Fibroblast of peridontal ligament (primary cell): ENCODE data around the gene BMPR1B.
A peak's percentile ranks its signal among the peaks of the same experiment; 100 is the strongest.
"Not testable (repeated sequence)": the region's sequence is repeated elsewhere in the genome, so short reads cannot be mapped to it uniquely, and the experiment has no call there.

Experiments
- DNase-seq: peaks from one replicate; pipeline ENCODE4 v3.0.0-alpha.2; 2010; ENCODE audit errors: extremely low read depth

BMPR1B gene

GRCh38 chr4:94832329-94832728 is 74.6 kb downstream of the BMPR1B start:
- DNase-seq: not testable (repeated sequence)

DNA sequence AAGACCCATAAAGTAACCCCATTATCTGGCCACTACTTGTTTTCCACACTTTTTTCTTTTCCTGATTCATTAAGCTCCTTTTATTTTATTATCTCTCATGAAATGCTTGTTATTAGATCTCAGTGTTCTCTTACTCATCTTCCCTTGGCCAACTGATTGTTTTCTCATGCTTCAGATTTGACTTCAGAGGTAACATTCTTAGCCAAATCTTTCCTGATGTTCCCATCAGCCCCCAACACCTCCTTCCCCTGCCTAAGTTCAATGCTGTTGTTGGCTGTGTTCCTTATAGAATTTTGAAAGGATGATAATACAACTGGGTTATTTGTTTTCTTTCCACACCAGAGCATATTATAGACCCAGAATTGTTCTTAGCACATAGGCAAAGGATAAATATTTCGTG is 75.6 kb downstream of the BMPR1B start:
- no peak for DNase-seq

GRCh38 chr4:94834501-94834900 is 76.7 kb downstream of the BMPR1B start:
- DNase-seq: no peak

DNA sequence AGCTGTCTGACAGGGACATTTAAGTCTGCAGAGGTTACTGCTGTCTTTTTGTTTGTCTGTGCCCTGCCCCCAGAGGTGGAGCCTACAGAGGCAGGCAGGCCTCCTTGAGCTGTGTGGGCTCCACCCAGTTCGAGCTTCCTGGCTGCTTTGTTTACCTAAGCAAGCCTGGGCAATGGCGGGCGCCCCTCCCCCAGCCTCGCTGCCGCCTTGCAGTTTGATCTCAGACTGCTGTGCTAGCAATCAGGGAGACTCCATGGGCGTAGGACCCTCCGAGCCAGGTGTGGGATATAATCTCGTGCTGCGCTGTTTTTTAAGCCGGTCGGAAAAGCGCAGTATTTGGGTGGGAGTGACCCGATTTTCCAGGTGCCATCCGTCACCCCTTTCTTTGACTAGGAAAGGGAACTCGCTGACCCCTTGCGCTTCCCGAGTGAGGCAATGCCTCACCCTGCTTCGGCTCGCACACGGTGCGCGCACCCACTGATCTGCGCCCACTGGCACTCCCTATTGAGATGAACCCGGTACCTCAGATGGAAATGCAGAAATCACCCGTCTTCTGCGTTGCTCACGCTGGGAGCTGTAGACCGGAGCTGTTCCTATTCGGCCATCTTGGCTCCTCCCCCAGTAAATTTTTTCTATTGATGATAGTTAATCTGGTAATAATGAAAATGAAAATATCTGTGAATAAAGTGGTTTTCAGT is 83.6 kb downstream of the BMPR1B start:
- not testable (repeated sequence) for DNase-seq

GRCh38 chr4:94841864-94842221 is 84.1 kb downstream of the BMPR1B start:
- DNase-seq: no peak

GRCh38 chr4:94843216-94843615 is 85.5 kb downstream of the BMPR1B start:
- no peak for DNase-seq

GRCh38 chr4:94848326-94848725 is 90.6 kb downstream of the BMPR1B start:
- DNase-seq: no peak

DNA sequence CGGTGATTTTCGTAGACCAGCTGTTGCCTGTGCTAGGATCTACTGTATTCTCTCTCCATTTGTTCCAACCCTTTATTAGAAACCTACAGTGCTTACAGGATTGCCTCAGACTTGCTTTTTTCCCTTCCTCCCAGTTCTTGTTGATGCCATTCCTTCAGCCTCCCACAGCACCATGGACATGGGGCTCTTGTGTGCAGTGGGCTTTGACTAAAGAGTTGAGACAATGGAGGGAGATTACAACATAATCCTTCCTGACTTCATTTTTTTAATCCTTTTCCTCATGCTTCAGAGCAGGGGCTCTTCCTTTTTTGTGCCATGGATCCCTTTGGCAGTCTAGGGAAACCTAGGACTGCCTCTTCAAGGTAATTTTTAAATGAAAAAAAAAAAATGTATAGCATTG is 92.1 kb downstream of the BMPR1B start:
- no peak for DNase-seq

DNA sequence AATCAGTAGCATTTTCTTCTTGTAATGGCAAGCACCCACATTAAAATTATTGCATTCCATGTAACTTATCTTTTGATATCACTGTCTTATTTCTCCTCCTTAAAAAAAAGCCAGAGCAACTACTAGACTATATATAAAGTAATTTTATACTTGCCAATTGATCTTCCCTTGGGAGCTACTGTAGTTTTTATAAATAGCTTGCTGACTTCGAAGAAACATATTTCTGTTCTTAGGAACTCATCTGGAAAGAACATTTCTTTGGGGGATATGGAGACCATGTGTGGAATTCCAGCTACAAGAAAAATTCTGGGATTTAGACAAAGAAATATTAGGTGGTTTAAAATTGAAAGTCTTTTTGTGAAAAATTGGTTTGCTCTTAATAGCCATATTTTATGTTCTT is 94.9 kb downstream of the BMPR1B start:
- peak; percentile 78 for DNase-seq

DNA sequence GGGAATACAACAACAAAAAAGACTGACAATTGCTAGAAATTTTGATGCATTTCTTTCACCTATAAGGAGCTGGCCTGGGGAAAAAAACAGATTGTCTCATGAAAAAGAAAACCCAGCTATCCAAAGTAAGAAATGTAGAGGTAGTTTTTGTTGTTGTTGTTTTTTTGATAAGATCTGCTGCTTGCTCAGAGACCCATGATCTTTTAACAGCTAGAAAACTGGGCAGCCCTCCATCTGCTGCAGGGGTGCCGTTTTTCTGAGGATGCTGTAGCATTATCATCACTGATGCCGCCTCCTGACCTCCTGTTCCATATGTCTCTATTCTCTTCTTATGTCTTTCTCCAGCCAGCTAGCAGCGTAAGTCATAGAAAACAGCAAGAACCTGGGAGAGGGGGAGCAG is 98.3 kb downstream of the BMPR1B start:
- no peak for DNase-seq

- DNase-seq: peak; percentile 69
Observed at GRCh38 chr4:94870146-94870545, 112.4 kb downstream of the BMPR1B start.

DNA sequence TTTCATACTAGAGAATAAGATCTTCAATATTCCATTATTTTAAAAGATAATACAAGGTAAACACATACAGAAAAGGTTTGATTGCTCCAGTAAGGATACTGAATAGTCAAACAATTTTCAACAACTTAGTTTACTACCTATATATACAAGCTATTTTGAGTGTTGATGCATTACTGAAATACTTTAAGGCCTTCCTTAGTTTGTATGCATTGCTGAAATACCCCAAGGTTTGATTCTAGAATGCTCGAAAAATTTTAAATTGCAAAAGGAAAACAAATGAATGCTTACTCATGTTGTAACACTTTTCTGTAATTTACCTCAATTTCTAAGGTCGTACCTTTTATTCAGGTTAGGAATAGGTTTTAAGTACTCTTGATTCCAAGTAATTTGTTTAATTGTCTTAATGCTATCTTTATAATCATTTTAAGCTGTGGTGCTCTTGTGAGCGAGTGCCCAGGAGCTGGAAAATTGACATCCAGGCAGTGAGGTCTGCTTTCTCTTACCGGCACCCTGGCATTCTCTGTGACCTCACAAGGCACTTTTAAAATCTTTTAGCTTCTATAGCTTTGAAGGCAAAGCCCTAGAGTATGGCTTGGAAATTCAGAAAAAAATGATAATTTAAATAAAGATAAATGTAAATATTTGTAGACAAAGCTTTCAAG is 114.0 kb downstream of the BMPR1B start:
- DNase-seq: no peak

- peak; percentile 67 for DNase-seq
Observed at GRCh38 chr4:94877973-94878372, 120.2 kb downstream of the BMPR1B start.

- peak; percentile 70 for DNase-seq
Observed at GRCh38 chr4:94880956-94881355, 123.2 kb downstream of the BMPR1B start.

DNA sequence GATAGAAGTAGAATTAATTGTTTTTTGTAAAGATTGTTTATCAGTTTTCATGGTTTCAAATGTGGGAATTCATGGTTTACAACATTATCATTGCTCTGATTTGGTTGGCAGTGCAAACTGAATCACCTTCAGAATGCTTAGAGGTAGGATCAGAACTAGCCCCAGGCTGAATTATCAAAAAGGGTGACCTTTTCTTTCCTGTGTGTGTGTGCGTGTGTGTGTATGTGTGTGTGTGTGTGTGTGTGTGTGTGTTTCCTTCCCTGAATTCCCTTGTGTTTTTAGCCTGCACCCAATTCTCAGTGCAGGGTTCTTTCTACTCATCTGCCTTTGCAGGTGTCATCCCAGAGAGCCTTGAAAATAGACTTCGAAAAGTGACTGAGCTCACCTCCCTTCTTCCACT is 125.0 kb downstream of the BMPR1B start:
- no peak for DNase-seq

GRCh38 chr4:94887027-94887426 is 129.3 kb downstream of the BMPR1B start:
- DNase-seq: no peak

- no peak for DNase-seq
Observed at GRCh38 chr4:94889523-94889922, 131.8 kb downstream of the BMPR1B start.

DNA sequence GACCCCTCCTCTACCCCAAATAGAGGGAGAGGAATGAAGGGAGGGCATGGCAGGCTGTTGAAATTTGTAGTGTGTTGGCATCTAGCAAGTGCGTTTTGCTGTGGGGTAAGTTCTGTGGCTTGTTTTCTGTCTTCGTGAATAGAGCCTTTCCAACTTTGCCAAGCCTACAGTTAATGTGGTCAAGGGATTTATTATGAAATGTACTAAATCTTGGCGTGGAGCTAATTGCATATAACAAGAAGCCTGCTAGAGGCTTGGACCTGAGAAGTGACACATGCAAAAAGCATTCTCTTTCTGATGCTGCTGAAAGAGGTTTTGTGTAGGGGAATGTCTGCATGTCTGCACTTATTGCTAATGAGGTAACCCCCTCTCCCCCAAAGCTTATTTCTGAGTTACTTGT is 132.2 kb downstream of the BMPR1B start:
- DNase-seq: peak; percentile 91

DNA sequence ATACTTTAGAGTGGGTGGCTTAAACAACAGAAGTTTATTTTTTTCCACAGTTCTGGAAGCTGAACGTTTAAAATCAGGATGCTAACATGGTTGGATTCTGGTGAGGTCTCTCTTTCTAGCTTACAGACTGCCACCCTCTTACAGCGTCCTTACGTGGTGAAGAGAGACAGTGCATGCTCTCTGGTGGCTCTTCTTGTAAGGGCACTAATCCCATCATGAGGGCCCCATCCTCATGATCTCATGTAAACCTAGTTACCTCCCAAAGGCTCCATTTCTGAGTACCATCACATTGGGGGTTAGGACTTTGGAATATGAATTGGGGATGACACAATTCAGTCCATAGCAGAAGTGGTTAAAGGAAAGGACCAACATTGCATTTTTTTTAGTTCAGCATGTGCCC is 132.8 kb downstream of the BMPR1B start:
- no peak for DNase-seq

GRCh38 chr4:94892051-94892450 is 134.3 kb downstream of the BMPR1B start:
- DNase-seq: peak; percentile 41

GRCh38 chr4:94895081-94895480 is 137.3 kb downstream of the BMPR1B start:
- no peak for DNase-seq

DNA sequence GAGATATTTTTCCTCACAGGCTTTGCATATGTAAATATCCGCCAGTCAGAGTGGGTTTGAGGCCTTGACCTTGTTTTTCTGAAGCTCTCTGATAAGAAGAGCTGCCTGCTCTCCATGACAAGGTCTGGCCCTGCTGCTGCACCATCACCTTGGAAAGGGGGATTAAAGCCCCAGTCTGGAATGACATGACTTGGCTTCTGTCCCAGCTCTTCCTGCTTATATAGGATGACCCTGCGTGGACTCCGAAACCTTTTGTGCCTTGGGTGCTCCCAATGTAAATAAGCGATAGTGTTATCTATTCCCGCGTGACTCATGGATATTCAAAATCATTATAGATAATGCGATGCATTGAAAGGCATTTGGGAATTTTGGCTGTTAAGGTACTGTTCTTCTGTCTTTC is 139.3 kb downstream of the BMPR1B start:
- DNase-seq: no peak

- no peak for DNase-seq
Observed at GRCh38 chr4:94905511-94905910, 147.8 kb downstream of the BMPR1B start.

- DNase-seq: no peak
Observed at GRCh38 chr4:94909645-94910044, 151.9 kb downstream of the BMPR1B start.
